Measurements from ENCODE around the gene HIVEP3. TPM values are rescaled to one million over a fixed set of nuclear protein-coding genes. Genes with fewer than 3 reads are reported as not detected.

The HIVEP3 gene
- total RNA-seq, 2 donors from 2014 or later, result 4.7 to 5.8 TPM

DNA sequence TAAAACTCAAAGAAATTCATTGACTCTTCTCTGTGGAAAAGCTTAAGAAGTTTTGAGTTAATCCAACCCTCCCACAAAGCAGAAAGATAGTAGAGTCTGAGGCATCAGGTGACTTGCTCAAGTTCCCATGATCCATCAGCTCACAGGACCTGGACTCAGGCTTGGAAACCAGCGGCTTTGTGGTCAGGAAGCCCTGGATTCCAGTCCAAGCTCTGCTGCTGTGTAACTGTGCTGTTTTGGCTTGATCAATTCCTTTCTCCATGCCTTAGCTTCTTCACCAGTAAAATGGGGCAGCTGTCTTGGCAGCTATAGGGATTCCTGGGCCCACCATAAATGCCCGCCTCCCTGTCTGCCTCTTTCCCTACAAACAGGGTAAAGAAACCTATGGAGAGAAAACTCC lies 180.2 kb downstream of the HIVEP3 start:
- TF ChIP-seq, protein P1, sequence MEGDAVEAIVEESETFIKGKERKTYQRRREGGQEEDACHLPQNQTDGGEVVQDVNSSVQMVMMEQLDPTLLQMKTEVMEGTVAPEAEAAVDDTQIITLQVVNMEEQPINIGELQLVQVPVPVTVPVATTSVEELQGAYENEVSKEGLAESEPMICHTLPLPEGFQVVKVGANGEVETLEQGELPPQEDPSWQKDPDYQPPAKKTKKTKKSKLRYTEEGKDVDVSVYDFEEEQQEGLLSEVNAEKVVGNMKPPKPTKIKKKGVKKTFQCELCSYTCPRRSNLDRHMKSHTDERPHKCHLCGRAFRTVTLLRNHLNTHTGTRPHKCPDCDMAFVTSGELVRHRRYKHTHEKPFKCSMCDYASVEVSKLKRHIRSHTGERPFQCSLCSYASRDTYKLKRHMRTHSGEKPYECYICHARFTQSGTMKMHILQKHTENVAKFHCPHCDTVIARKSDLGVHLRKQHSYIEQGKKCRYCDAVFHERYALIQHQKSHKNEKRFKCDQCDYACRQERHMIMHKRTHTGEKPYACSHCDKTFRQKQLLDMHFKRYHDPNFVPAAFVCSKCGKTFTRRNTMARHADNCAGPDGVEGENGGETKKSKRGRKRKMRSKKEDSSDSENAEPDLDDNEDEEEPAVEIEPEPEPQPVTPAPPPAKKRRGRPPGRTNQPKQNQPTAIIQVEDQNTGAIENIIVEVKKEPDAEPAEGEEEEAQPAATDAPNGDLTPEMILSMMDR (IDR thresholded peaks at IDR 0.05), result no peak
- no peak overlapping the region for H3K27ac ChIP-seq
- H3K4me1 ChIP-seq, result peaks cover 0 to 28% of the 10 kb centered on the region in 2 donors
- H3K9me3 ChIP-seq, result no peaks in the 10 kb centered on the region
- H3K27me3 ChIP-seq, result no peaks in the 10 kb centered on the region
- no peaks in the 10 kb centered on the region for H3K36me3 ChIP-seq
- DNase-seq (ENCODE audit: low spot score), result no peak
- no peak overlapping the region for H3K4me3 ChIP-seq

DNA sequence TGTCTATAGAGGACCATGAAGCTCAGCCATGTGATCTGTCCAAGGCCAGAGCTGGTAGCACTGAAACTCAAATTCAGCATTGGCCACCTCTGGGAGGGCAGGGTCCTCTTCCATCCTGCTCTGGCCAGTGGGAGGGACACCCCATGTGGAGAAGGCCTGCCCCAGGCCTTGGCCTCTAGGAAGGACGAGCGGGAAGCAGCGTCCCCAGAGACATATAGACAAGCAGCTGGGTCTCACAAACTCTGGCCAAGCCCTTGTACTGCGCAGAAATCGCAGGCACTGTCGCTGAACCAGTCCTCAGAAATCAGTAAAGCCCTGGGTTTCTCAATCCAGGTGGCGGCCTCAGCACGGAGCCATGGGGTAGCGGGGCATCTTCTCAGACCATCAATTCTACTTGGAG lies 180.7 kb downstream of the HIVEP3 start:
- Histone ChIP-seq H3K36me3 (no peaks in the 10 kb centered on the region), H3K9me3 (no peaks in the 10 kb centered on the region), H3K27ac (no peak overlapping the region), H3K4me3 (no peak overlapping the region), H3K27me3 (no peaks in the 10 kb centered on the region), H3K4me1 (peaks cover 0 to 32% of the 10 kb centered on the region in 2 donors)
- TF ChIP-seq, protein P1 (IDR thresholded peaks at IDR 0.05), result no peak
- DNase-seq (ENCODE audit: low spot score), result no peak

DNA sequence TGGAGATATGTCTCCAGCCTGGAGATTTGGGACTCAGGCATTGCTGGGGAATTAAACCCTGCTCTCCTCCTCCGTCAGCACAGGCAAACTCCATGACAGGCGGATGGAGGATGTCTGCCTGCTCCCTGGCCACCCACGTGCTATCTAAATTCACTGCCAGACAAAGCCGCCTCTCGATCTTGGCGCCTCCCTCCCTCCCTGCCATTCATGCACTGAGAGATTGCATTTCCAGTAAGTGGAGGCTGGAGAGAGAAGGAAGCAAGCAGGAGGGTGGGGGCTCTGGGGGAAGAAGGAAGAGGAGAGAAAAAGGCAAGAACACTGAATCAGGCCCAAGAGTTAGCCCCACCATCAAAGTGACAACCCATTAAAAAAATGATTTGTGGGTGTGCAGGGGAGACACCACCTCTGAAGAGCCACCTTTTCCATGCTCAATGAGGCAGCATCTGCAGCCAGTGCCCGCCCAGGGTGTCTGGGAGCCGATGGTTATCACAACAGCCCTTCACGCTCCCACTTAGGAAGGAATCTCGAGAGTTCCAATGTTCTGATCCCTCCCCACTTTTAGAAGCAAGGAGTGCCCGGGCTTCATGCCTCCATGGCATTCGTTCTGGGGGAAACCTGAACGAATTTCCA lies 183.0 kb downstream of the HIVEP3 start:
- no peak for DNase-seq (ENCODE audit: low spot score)
- Histone ChIP-seq H3K36me3 (no peaks in the 10 kb centered on the region), H3K27me3 (no peaks in the 10 kb centered on the region), H3K9me3 (no peaks in the 10 kb centered on the region), H3K27ac (no peak overlapping the region), H3K4me1 (peaks cover 0 to 38% of the 10 kb centered on the region in 2 donors), H3K4me3 (no peak overlapping the region)
- TF ChIP-seq, protein P1 (IDR thresholded peaks at IDR 0.05), result no peak

DNA sequence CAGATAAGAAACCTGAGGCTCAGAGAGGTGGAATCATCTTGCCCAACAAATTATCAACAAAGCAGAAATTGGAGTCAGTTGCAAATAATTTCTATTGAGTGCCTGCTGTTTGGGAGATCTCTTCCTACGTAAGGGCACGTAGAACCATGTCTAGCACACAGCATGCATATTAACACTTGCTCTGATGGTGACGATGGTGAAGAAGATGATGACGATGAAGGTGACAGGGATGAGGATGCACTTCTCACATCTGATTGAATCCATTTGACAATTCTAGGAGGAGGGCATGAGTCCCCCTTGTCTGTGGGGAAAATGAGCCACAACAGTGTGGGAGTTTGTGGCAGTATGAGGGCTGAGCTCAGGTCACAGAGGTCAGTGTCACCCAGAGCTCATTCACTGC lies 183.6 kb downstream of the HIVEP3 start:
- Histone ChIP-seq H3K27me3 (no peaks in the 10 kb centered on the region), H3K27ac (no peak overlapping the region), H3K4me3 (no peak overlapping the region), H3K9me3 (no peaks in the 10 kb centered on the region), H3K4me1 (peaks cover 0 to 42% of the 10 kb centered on the region in 2 donors), H3K36me3 (no peaks in the 10 kb centered on the region)
- no peak for DNase-seq (ENCODE audit: low spot score)
- TF ChIP-seq, protein P1 (IDR thresholded peaks at IDR 0.05), result no peak

DNA sequence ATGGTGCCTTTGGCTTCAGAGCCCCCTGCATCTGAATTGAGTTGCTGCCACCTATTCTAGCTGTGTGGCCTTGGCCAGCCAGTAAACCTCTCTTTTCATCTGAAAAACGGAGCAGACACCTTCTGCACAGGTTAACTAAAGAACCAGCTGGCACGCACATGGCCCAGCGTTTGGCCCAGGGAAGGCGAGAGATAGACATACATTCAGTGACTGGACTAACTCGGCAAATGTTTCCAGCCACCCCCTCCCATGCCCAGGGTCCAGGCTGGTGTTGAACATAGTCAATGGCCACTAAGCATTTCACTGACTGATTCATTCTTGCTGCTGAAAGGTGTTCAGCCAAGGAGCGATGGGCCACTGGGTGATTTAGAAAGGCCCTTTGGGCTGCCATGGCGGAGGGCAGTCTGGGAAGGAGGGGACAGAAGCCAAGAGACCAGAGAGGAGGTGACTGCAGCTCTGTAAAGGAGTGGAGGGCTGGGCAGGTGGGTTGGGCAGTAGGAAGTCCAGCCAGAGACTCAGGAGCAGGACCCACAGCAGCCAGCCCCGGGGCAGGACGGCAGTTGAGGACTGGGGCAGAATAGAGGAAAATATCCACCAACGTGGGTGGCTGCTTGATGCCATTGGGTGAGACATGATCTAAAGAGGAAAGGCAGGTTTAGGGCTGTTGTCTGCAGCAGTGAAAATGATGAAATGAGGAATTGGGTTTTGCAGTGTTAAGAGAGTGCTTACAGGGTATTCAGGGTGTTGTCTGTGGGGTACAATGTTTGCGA lies 184.3 kb downstream of the HIVEP3 start:
- Histone ChIP-seq H3K4me3 (no peak overlapping the region), H3K4me1 (peaks cover 0 to 48% of the 10 kb centered on the region in 2 donors), H3K9me3 (no peaks in the 10 kb centered on the region), H3K27me3 (no peaks in the 10 kb centered on the region), H3K27ac (no peak overlapping the region), H3K36me3 (no peaks in the 10 kb centered on the region)
- no peak for DNase-seq (ENCODE audit: low spot score)
- TF ChIP-seq, protein P1 (IDR thresholded peaks at IDR 0.05), result no peak

All from right atrium auricular region (tissue), 2 donors.